Measurements from ENCODE around the gene PLA2G5. TPM values are rescaled to one million over a fixed set of nuclear protein-coding genes. Genes with fewer than 3 reads are reported as not detected.

Gene PLA2G5
- total RNA-seq, 1 experiment from 2014 or later = not detected

DNA sequence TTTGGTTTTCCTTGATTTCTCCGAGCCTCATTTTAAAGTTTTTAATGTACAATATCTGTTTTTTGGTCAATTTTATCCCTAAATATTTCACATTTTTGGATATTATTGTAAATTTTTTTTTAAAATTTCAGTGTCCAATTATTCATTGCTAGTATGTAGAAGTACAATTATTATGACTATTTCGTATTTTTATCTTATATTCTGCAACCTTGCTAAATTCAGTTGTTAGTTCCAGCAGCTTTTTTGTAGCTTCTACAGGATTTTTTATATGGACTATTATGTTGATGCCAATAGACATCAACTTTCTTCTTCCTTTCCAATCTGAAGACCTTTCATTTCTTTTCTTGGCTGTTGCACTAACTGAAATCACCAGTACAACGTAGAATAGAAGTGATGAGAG, 65.0 kb downstream of the PLA2G5 start:
- in situ Hi-C loops (cut with HindIII; ENCODE audit: low pct_unique_long_range_greater_than_20kb, low sequenced_read_pairs) = no loop called here
- DNase-seq (ENCODE audit: low read depth) = no peak

DNA sequence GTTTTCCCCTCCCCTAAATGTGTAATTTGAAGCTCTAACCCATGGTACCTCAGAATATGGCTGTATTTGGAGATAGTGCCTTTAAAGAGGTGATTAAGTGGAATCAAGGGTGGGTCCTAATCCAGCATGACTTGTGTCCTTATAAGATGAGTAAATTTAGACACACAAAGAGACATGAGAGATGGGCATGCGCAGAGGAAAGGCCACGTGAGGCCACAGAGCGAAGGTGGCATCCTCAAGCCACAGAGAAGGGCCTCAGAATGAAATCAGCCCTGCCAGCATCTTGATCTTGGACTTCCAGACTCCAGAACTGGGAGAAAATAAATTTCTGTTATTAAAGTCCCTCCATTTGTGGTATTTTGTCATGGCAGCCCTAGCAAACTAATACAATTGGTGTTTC, 66.3 kb downstream of the PLA2G5 start:
- DNase-seq (ENCODE audit: low read depth) = no peak
- in situ Hi-C loops (cut with HindIII; ENCODE audit: low pct_unique_long_range_greater_than_20kb, low sequenced_read_pairs) = no loop called here

DNA sequence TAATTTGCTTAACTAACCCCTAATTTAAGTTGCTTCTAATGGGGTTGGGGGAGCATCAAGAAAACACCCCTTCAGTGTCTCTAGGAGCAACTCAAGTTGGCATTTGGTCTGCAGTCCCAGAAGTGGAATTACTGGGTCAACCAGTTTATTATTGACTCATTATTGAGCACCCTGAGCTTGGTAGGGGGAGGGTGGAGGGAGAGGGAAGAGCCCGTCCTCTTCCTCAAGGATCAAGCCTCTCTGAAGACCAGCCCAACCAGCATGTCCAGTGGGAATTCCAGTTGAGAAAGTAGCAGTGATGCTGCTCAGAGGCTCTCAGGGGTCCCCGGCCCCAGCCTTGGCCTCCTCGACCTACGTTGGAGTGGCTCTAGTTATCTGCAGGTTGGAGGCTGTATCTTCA, 67.1 kb downstream of the PLA2G5 start:
- in situ Hi-C loops (cut with HindIII; ENCODE audit: low pct_unique_long_range_greater_than_20kb, low sequenced_read_pairs) = no loop called here
- no peak for DNase-seq (ENCODE audit: low read depth)

DNA sequence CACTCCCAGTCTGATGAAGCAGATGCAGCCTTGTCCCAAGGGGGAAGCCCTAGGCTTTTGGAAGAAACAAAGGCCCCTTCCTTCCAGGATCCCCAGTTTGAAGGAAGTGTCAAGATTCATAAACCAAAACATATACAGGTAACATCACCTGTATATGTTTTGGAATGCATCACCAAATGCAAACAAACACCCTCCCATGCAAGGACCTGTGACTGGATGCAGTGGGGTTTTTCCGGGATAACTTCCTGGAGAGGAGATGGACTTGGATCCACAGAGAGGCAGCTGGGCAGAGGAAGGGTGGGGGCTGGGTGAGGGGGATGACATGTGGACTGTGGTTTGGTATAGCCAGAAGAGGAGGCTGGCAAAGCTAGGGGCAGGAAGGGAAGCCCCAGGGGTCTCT, 67.6 kb downstream of the PLA2G5 start:
- DNase-seq (ENCODE audit: low read depth) = no peak
- in situ Hi-C loops (cut with HindIII; ENCODE audit: low pct_unique_long_range_greater_than_20kb, low sequenced_read_pairs) = no loop called here

DNA sequence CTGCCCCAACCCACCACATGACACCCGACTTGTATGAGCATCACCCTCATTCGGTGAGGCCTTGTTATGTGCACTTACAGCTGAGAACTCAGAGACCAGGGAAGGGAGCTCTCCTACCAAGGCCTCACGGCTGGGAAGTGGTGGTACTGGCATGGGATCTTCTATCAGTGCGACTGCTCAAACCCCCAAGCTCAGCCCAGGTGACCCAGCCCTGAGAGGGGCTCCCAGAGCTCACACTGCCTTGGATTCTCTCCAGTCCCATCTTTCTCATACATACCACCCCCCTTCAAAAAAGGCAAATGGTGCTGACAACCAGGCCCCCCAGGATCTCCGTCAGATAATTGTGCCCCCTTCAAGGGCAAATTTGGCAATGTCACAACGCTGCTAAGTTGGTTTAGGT, 68.4 kb downstream of the PLA2G5 start:
- in situ Hi-C loops (cut with HindIII; ENCODE audit: low pct_unique_long_range_greater_than_20kb, low sequenced_read_pairs) = no loop called here
- DNase-seq (ENCODE audit: low read depth) = no peak

DNA sequence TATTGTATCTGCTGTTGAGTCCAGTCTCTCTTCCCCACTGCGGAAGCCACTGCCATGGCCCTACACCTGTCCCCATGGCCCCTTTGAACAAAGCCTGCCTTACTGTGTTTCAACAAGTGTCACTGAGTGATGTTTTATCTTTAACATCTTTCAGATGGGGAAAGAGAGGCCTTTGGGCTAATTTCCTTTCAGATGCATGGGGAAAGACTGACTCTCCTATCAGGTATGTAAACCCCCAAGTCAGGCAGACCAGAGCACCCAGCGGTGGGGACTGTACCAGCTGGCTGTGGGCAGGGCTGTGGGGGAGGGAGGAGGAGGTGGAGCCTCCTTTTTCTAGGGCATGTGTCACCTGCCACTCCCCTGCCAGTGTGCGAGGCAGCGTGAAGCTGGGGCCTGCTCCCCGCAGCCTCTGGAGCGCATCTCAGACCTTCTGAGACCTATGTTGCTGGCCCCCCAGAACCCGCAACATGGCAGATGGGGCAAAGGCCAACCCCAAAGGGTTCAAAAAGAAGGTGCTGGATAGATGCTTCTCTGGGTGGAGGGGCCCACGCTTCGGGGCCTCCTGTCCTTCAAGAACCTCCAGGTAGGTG, 69.1 kb downstream of the PLA2G5 start, which contains the start of gene PLA2G2F:
Gene PLA2G2F, plus strand, starts transcription at position 363 of the 590 bp plus-strand sequence. Its CDS starts 105 bp downstream, at position 468.
- no peak for DNase-seq (ENCODE audit: low read depth)

DNA sequence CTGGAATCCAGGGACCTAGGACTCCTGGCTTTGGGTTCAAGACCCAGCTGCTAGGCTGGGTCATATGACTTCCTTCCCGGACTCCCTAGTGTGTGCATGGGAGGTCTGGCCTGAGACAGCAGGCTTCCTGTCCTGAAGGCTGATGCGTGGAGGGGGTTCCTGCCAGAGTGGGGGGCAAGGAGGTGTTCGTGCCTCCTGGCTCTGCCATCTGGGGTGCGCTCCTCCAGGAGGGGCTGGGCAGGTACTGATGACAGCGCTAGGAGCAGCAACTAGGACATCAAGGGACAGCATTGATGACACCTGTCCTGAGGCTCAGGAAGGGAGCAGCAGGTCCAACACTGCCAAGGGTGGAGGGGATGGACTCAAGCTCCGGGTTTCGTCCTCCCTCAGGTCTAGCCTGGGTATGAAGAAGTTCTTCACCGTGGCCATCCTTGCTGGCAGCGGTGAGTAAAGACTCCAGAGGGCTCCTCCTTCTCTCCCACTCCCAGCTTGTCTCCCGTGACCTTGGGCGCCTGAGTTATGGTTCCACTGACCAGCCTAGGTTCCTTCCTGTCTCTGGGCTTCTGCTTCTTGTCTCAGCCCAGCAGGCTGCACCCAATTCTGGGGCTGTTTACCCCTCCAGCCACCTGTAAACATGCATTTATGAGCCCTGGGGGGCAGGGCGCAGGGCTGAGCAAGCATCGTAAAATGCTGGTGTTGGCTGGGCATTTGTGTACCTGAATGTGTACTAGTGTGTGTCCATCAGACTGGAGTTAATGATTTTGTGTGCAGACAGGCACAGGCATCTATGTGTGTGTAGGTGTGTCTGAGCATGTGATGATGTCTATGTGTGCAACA, 70.0 kb downstream of the PLA2G5 start:
- in situ Hi-C loops (cut with HindIII; ENCODE audit: low pct_unique_long_range_greater_than_20kb, low sequenced_read_pairs) = no loop called here
- no peak for DNase-seq (ENCODE audit: low read depth)

More for the DNA sequence above, 69.1 kb downstream of the PLA2G5 start, which contains the start of gene PLA2G2F:
- in situ Hi-C loops (cut with HindIII; ENCODE audit: low pct_unique_long_range_greater_than_20kb, low sequenced_read_pairs) = no loop called here

DNA sequence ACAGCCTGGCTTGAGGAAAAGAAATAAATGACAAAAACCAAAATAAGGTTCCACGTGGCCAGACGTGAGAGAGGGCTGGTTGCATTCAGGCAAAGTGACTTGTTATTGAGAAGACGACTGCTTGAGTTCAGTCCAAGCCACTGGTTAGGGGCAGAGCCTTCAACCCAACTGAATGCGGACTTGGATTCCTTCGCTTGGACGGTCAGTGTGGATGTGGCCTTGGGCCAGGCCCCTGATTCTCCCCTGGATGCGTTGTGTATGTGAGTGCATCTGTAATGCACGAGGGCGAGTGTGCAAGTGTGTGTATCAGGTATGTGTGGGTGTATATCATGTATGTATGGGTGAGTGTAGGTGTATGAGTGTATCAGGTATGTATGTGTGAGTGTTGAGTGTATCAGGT, 71.0 kb downstream of the PLA2G5 start:
- DNase-seq (ENCODE audit: low read depth) = no peak
- in situ Hi-C loops (cut with HindIII; ENCODE audit: low pct_unique_long_range_greater_than_20kb, low sequenced_read_pairs) = no loop called here

DNA sequence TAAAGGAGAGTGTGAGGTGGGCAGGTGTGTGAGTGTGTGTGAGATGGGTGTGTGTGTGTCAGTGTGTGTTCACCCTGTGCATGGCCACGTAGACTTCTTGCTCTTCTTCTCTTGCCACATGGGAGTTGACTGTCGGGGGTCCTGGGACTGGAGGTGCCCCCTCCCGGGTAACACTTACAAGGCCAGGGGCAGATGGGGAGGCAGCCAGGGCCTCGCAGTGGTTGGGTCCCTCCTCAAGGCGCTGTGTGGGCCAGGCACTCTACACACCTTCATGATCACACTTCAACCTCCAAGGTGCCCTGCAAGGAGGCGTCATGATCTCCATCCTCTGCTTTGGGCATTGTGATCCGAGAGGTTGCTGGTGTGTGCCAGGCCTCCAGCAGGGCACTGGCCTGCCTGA, 71.5 kb downstream of the PLA2G5 start:
- no peak for DNase-seq (ENCODE audit: low read depth)
- in situ Hi-C loops (cut with HindIII; ENCODE audit: low pct_unique_long_range_greater_than_20kb, low sequenced_read_pairs) = no loop called here

Other genes starting within 250 kb of the PLA2G5 start
- gene OTUD3, start 187.8 kb upstream of the PLA2G5 start, total RNA-seq (2014; rRNA removed; shearing (Covaris generic); ENCODE audit: low replicate concordance) = 2.5 and 4.9 TPM in 2 replicates
- gene PLA2G2E, start 146.6 kb upstream of the PLA2G5 start, total RNA-seq (2014; rRNA removed; shearing (Covaris generic); ENCODE audit: low replicate concordance) = not detected in 2 replicates
- gene PLA2G2A, start 90.6 kb upstream of the PLA2G5 start, total RNA-seq (2014; rRNA removed; shearing (Covaris generic); ENCODE audit: low replicate concordance) = not detected in 2 replicates
- not detected in 2 replicates for gene PLA2G2D, start 49.3 kb downstream of the PLA2G5 start, total RNA-seq (2014; rRNA removed; shearing (Covaris generic); ENCODE audit: low replicate concordance)
- not detected in 2 replicates for gene PLA2G2F, start 69.1 kb downstream of the PLA2G5 start, total RNA-seq (2014; rRNA removed; shearing (Covaris generic); ENCODE audit: low replicate concordance)
- gene UBXN10, start 115.9 kb downstream of the PLA2G5 start, total RNA-seq (2014; rRNA removed; shearing (Covaris generic); ENCODE audit: low replicate concordance) = not detected in 2 replicates
- not detected in 2 replicates for gene PLA2G2C, start 116.3 kb downstream of the PLA2G5 start, total RNA-seq (2014; rRNA removed; shearing (Covaris generic); ENCODE audit: low replicate concordance)
- gene VWA5B1, start 220.7 kb downstream of the PLA2G5 start, total RNA-seq (2014; rRNA removed; shearing (Covaris generic); ENCODE audit: low replicate concordance) = not detected in 2 replicates